Spleen (tissue), 11 donors: ENCODE results near the gene CUEDC1. TPM values are rescaled to one million over a fixed set of nuclear protein-coding genes. Genes with fewer than 3 reads are reported as not detected.
"Not testable (repeated sequence)": the region's sequence is repeated elsewhere in the genome, so short reads cannot be mapped to it uniquely, and the experiment has no call there.

ENCODE experiments used
- DNase-seq: peaks from one replicate; pipeline ENCODE4 v3.0.0-alpha.2; 2020
- H3K27ac ChIP-seq, 8 donors: fragments of 200-600 bp; sonication (generic) in 7 of 8; 1 replicate in 4 of 8; 2 replicates in 4 of 8; pipeline versions ENCODE4 v1.5.0 to v1.8.0; 2016 to 2021; ENCODE audit warnings: inconsistent platforms in 4 of 8, mild to moderate bottlenecking in 4 of 8, moderate library complexity in 1 of 8
- H3K27me3 ChIP-seq, 7 donors: fragments of 200-600 bp; sonication (generic) in 6 of 7; replicated peaks in 1 of 7; 1 replicate in 4 of 7; 2 replicates in 3 of 7; pipeline versions ENCODE4 v1.5.0 to v1.8.0; 2016 to 2021; ENCODE audit warnings: inconsistent platforms in 3 of 7, mild to moderate bottlenecking in 1 of 7
- H3K36me3 ChIP-seq, 6 donors: fragments of 200-600 bp; sonication (generic) in 5 of 6; 1 replicate in 4 of 6; 2 replicates in 2 of 6; pipeline versions ENCODE4 v1.5.0 to v1.8.0; 2016 to 2021; ENCODE audit warnings: inconsistent platforms in 2 of 6
- H3K4me1 ChIP-seq, 6 donors: fragments of 200-600 bp; sonication (generic) in 5 of 6; 1 replicate in 3 of 6; 2 replicates in 3 of 6; pipeline versions ENCODE4 v1.5.0 to v1.8.0; 2016 to 2021; ENCODE audit warnings: inconsistent platforms in 3 of 6
- H3K4me3 ChIP-seq, 8 donors: fragments of 200-600 bp; sonication (generic) in 7 of 8; 1 replicate in 4 of 8; 2 replicates in 4 of 8; pipeline versions ENCODE4 v1.5.0 to v1.8.0; 2016 to 2021; ENCODE audit warnings: inconsistent platforms in 4 of 8, mild to moderate bottlenecking in 4 of 8, moderate library complexity in 2 of 8
- H3K9me3 ChIP-seq, 8 donors: fragments of 200-600 bp; sonication (generic) in 7 of 8; 1 replicate in 4 of 8; 2 replicates in 4 of 8; pipeline versions ENCODE4 v1.5.0 to v1.8.0; 2016 to 2021; ENCODE audit warnings: inconsistent platforms in 4 of 8
- CTCF ChIP-seq, 11 experiments: fragments of 200-600 bp in 7 of 11; fragments of 450-650 bp in 4 of 11; sonication (generic) in 4 of 11; IDR thresholded peaks in 8 of 11; conservative IDR thresholded peaks in 3 of 11; 1 replicate in 7 of 11; 2 replicates in 4 of 11; pipeline versions ENCODE4 v1.4.0 to v1.8.0; 2016 to 2021; ENCODE audit warnings: antibody characterized with exemption in 11 of 11, inconsistent platforms in 4 of 11, mild to moderate bottlenecking in 1 of 11
- POLR2A ChIP-seq, 3 donors: fragments of 450-650 bp; IDR thresholded peaks; one replicate each; pipeline ENCODE4 v1.5.1; 2017; ENCODE audit warnings: antibody characterized with exemption in 3 of 3, mild to moderate bottlenecking in 1 of 3
- POLR2AphosphoS5 ChIP-seq, 3 donors: sonication (generic); formaldehyde crosslinking; IDR thresholded peaks; one replicate each; pipeline ENCODE4 v1.5.1; 2017; ENCODE audit warnings: antibody characterized with exemption in 3 of 3
- WGBS, 5 donors: extraction: QIAGEN DNeasy Blood & Tissue Kit in 3 of 5; methylation state at CpG; one replicate each; pipeline versions ENCODE4 v1.1.5 to v1.1.7; 2013 to 2018; 5-methylcytosine and 5-hydroxymethylcytosine counted together
- intact Hi-C: fragments of 100-400 bp; cut with DNase I; formaldehyde crosslinking; loops from one replicate; pipeline ENCODE4 v1.15.0; 2023; ENCODE audit warnings: low total_unique reads
- polyA plus RNA-seq, 3 donors: library from polyadenylated mRNA; stranded (reverse); fragments of 200-250 nt; gene quantifications; one replicate each; pipeline ENCODE4 v1.2.1, GENCODE V29; 2013
- total RNA-seq, 7 donors: library from RNA; depleted of rRNA in 3 of 7; stranded (reverse); fragments of >200 nt in 3 of 7; fragmentation: NEBNext Ultra II Directional in 4 of 7; extraction: Animal tissue kit (Norgen Biotek cat#: 25700) in 4 of 7; gene quantifications; one replicate each; pipeline versions ENCODE4 v1.1.0 to v1.2.1, GENCODE V29; 2016 to 2021
- donor health status: healthy with polysubstance abuse.
- donor health status: DM: no; HTN: no; CAD: no; lungs with moderate emphysema.
- donor health status: DM: no; HTN: no; CAD: no.
- donor health status: Bipolar disorder and iron deficiency.
- donor health status: healthy.
- donor health status: DM: no; HTN: no; CAD: no.
- donor health status: DM: yes; HTN: yes; CAD: no.

CUEDC1 gene
- total and polyA plus RNA-seq, 10 donors = 5.4 to 23.5 (median 15.6) TPM

- TF ChIP-seq POLR2A (IDR thresholded peaks at IDR 0.05) = no peak
- intact Hi-C loops = no loop called here
- Histone ChIP-seq H3K4me1 (peaks cover 16 to 46% (median 41%) of the 10 kb centered on the region in 6 donors), H3K27ac (peak overlapping the region in 2 of 8 donors; percentile 93 to 94), H3K27me3 (no peaks in the 10 kb centered on the region), H3K9me3 (no peaks in the 10 kb centered on the region), H3K4me3 (no peak overlapping the region), H3K36me3 (peaks cover 0 to 9% (median 4%) of the 10 kb centered on the region in 6 donors)
- DNase-seq = no peak
- 66 to 73% (median 68%) methylated on average over 6 of the region's 6 CpGs for WGBS, 5 donors
These were observed 102.3 kb downstream of the CUEDC1 start for GRCh38 chr17:57852955-57853328.

GRCh38 chr17:57852092-57852954 is 102.9 kb downstream of the CUEDC1 start:
- 59 to 74% (median 65%) methylated on average over 9 of the region's 9 CpGs for WGBS, 5 donors
- Histone ChIP-seq H3K27me3 (no peaks in the 10 kb centered on the region), H3K9me3 (no peaks in the 10 kb centered on the region), H3K36me3 (peaks cover 0 to 14% (median 6%) of the 10 kb centered on the region in 6 donors), H3K4me3 (peak overlapping the region in 1 of 8 donors; percentile 96), H3K27ac (peak overlapping the region in 7 of 8 donors; percentile 49 to 95 (median 93)), H3K4me1 (peaks cover 16 to 48% (median 40%) of the 10 kb centered on the region in 6 donors)
- TF ChIP-seq CTCF (IDR thresholded peaks at IDR 0.05 in 8 of 11, conservative IDR thresholded peaks at IDR 0.05 in 3 of 11) (no peak), POLR2AphosphoS5 (IDR thresholded peaks at IDR 0.05) (no peak), POLR2A (IDR thresholded peaks at IDR 0.05) (no peak)
- no peak for DNase-seq
- intact Hi-C loops = no loop called here

- 0 to 1% (median 1%) methylated on average over 48 to 57 of the region's 57 CpGs for WGBS, 5 donors
- peak within 1 kb of the TSS; percentile 80 to 98 (median 94) for H3K4me3 ChIP-seq
- no peaks in the 10 kb centered on the region for H3K9me3 ChIP-seq
- H3K4me1 ChIP-seq = peaks cover 16 to 58% (median 44%) of the 10 kb centered on the region in 6 donors
- no peaks in the 10 kb centered on the region for H3K27me3 ChIP-seq
- peak; percentile 100 for DNase-seq
- H3K36me3 ChIP-seq = peaks cover 0 to 35% (median 16%) of the 10 kb centered on the region in 6 donors
- peak; percentile 95 to 98 (median 96) for TF ChIP-seq POLR2AphosphoS5 (IDR thresholded peaks at IDR 0.05)
- TF ChIP-seq POLR2A (IDR thresholded peaks at IDR 0.05) = peak in 2 of 3 donors; percentile 7 to 72
- peak in 7 of 11 experiments; percentile 3 to 64 (median 34) for TF ChIP-seq CTCF (IDR thresholded peaks at IDR 0.05 in 8 of 11, conservative IDR thresholded peaks at IDR 0.05 in 3 of 11)
- peak within 1 kb of the TSS; percentile 89 to 96 (median 94) for H3K27ac ChIP-seq
- intact Hi-C loops = no loop called here
These were observed 105.1 kb downstream of the CUEDC1 start, which contains the start of gene MRPS23 for GRCh38 chr17:57849874-57850754. Gene MRPS23, minus strand, starts transcription at chr17:57850044. Its CDS starts 34 bp downstream, at chr17:57850010.

- Histone ChIP-seq H3K4me1 (peaks cover 16 to 60% (median 45%) of the 10 kb centered on the region in 6 donors), H3K36me3 (peaks cover 0 to 43% (median 17%) of the 10 kb centered on the region in 6 donors), H3K9me3 (no peaks in the 10 kb centered on the region), H3K27ac (peak overlapping the region; percentile 55 to 95 (median 92)), H3K27me3 (no peaks in the 10 kb centered on the region), H3K4me3 (peak overlapping the region; percentile 80 to 98 (median 94))
- no peak for TF ChIP-seq POLR2A (IDR thresholded peaks at IDR 0.05)
- TF ChIP-seq POLR2AphosphoS5 (IDR thresholded peaks at IDR 0.05) = no peak
- TF ChIP-seq CTCF (IDR thresholded peaks at IDR 0.05 in 8 of 11, conservative IDR thresholded peaks at IDR 0.05 in 3 of 11) = no peak
- 16 to 36% (median 20%) methylated on average over 17 to 27 of the region's 27 CpGs for WGBS, 5 donors
- no peak for DNase-seq
- intact Hi-C loops = no loop called here
These were observed 105.9 kb downstream of the CUEDC1 start for GRCh38 chr17:57849163-57849873.

GRCh38 chr17:57846056-57846945 is 108.9 kb downstream of the CUEDC1 start:
- H3K27me3 ChIP-seq, intact Hi-C loops, DNase-seq, H3K27ac ChIP-seq, H3K9me3 ChIP-seq, H3K4me3 ChIP-seq: not testable (repeated sequence)
- 85 to 94% (median 92%) methylated on average over 20 to 31 of the region's 32 CpGs for WGBS, 5 donors
- Histone ChIP-seq H3K36me3 (peaks cover 0 to 65% (median 19%) of the 10 kb centered on the region in 6 donors), H3K4me1 (peaks cover 15 to 47% (median 32%) of the 10 kb centered on the region in 6 donors)
